IPS-18c (cell line): ENCODE data around the gene PICK1.

Experiments used
- H3K4me3 ChIP-seq: 2 replicates; pipeline ENCODE4 v1.7.0; 2013; ENCODE audit warnings: low read depth, mild to moderate bottlenecking, low read length, moderate library complexity; ENCODE audit not compliant: insufficient read depth
- H3K9me3 ChIP-seq: one replicate; pipeline ENCODE4 v1.6.1; 2013; ENCODE audit warnings: mild to moderate bottlenecking, low read length, moderate library complexity; ENCODE audit not compliant: control insufficient read depth, insufficient read depth

PICK1 gene

DNA sequence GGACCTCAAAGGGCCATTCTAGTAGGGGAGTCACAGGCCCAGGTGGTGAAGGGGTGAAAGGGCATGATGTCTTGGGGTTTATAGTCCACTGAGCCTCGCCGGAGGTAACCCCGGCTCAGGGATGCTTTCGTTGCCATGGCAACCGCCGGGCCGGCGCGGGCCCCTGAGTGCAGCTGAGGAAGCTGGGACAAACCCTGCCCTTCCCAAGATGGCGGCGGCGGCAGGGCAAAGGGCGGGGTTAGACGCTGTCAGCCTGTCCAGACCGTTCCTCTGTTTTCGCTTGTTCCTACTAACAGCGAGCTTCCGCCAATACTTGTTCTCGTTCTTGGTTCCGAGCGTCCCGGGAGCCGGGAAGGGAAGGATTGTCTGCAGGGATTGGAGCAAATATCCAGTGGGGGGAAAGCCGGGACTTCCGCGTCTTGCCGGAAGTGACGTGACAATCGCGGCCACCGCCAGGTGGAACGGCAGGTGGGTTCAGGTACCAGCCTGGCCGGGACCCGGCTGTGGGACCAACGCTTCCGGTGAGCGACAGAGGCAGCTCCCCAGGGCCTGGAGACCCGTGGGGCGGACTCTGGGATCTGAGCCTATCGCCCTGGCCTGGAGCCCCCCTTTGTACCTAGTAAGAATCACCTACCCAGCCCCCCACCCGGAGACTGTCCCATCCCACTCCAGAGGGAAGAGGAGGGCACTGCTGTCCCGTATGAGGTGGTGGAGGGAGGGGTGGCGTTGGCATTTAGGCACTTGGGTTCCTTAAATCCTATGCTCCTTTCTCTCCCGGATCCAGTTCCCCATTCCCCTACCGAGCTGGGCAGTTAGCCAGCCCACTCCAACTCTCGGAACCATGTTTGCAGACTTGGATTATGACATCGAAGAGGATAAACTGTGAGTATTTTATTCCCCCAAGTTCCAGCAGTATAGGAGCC is at the start of gene PICK1:
TSS of gene PICK1 (plus strand) at position 436 of the 923 bp plus-strand sequence. CDS start at position 842, 406 bp downstream.
- H3K9me3 ChIP-seq, result no peaks in the 10 kb centered on the region
- H3K4me3 ChIP-seq, result peak within 1 kb of the TSS; percentile 71

DNA sequence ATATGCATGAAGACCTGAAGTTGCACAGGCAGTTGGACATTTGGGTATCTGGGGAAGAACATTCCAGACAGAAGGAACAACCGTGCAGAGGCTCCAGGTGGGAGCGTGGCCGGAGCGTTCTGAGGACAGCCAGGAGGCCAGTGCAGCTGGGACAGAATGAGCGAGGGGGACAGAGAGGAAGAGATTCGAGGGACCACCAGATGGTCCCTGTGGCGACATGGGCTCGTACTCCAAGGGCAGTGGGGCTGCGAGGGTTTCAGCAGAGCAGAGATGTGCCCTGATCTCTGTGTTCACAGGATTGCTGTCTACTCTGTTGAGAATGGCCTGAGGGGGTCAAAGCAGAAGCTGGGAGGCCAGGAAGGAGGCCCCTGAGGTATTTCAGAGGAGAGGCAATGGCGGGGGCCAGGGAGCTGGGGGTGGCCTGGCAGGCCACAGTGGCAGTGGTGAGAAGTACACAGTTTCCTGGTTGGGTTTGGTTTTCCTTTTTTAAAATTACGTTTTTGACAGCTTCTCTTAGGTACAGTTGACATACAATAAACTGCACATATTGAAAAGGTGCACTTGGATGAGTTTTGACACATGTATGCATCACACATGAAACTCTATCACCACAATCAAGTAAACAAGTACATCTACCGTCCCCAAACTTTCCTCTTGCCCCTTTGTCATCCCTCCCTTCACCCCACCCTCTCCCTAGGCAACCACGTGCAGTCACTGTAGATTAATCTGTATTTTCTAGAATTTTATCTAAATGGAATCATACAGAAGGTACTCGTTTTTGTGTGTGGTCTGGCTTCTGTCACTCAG is 48.0 kb upstream of the PICK1 start:
- Histone ChIP-seq H3K9me3 (no peaks in the 10 kb centered on the region), H3K4me3 (no peak overlapping the region)

DNA sequence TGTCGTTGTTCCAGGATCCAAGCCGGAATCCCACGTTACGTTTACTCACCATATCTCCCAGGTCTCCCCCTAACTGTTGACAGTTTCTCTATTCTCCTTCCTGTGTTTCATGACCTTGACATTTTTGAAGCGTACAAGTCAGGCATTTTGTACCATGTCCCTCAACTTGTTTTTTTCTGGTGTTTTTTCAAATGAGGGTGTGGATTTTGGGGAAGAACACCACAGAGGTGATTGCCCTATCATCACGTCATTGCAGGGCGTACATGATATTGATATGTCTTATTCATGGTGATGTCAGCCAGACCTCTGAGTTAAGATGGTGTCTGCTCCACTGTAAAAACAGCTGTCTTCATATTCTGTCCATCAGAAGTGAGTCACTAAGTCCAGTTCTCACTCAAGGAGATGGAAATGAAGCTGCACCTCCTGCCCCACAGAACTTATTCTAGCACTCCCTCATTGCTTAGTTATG is 44.6 kb upstream of the PICK1 start:
- no peaks in the 10 kb centered on the region for H3K9me3 ChIP-seq
- H3K4me3 ChIP-seq, result no peak overlapping the region

DNA sequence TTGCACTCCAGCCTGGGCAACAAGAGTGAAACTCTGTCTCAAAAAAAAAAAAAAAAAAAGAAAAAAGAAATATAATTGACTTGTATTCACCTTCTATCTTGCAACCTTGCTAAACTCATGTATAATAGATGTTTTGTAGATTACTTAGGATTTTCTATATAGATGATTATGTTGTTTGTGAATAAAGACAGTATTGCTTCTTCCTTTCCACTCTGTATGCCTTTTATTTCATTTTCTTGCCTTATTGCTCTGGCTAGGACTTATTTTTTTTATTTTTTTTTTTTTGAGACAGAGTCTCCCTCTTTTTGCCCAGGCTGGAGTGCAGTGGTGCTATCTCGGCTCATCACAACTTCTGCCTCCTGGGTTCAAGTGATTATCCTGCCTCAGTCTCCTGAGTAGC is 43.1 kb upstream of the PICK1 start:
- Histone ChIP-seq H3K4me3 (no peak overlapping the region), H3K9me3 (no peaks in the 10 kb centered on the region)

DNA sequence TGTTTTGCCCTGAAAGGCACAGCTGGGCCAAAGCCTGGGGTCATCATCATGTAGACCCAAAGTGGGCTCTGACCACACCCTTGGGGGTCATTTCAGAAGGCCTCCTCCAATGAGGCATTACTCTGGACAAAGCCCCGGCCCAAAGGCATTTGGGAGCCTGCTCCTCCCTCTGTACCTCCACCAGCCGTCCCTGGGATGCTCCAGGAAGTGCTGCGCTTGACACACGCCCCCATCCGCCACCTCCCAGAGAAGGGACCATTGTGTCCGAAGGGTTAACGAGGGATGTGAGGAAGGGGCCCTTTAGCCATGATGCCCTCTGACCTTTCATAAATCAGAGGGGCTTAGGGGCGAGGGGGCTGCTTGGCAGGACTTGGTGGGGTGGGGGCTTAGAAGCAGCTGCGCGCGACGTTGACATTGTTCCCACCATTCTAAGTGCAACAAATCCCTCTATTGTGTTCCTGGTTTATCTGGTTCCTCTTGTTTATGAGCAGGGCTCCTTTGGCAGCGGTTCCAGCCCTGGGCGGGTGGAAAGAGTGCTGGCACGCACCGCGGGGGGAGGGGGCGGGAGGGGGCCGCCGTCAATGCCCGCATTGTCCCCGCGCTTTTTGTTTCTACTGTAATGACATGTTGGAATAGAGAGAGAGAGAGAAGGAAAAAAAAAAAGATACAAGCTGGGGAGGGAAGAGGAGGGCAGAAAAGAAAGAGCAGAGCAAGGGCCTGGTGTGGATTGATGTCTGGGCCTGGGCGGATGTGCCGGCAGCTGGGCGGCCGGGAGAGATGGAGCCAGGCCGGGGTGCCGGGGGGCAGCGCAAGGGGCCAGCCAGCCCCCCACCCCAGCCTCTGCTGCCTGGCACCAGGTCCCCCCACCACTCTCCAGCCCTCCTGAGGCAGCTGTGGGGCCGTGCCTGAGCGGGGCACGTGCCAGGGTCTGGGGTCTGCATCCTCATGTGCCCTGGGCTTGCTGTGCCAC is 40.7 kb upstream of the PICK1 start:
- Histone ChIP-seq H3K4me3 (no peak overlapping the region), H3K9me3 (no peaks in the 10 kb centered on the region)

DNA sequence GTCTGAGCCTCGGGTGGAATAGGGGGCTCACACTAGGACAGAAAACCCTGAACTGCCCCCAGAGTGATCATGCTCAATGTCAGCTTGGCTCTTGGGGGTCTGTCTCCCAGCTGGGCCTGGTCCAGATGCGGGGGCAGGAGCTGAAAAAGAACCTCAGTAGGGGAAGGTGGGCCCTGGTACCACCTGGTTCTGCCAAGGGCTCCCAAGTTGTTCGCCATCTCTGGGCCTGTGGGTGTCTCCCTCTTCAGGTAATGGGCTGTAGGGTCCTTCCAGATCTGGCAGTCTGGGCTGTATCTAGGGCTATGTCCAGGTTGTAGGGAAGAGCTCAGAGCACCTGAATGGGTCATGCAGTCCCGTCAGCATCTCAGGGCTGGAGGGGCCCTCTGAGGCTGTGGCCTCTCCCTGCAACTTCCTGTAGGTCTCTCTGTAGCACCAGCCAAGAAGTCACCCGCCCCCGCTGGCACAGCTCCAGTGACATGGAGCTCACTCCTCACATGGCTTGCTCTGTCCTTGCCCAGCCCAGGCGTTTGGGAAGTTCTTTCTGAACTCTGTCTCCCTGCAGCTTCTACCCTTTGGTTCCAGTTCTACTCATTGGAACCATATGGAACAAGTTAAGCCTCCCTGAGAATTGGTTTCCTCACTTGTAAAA is 39.8 kb upstream of the PICK1 start:
- Histone ChIP-seq H3K4me3 (no peak overlapping the region), H3K9me3 (no peaks in the 10 kb centered on the region)

DNA sequence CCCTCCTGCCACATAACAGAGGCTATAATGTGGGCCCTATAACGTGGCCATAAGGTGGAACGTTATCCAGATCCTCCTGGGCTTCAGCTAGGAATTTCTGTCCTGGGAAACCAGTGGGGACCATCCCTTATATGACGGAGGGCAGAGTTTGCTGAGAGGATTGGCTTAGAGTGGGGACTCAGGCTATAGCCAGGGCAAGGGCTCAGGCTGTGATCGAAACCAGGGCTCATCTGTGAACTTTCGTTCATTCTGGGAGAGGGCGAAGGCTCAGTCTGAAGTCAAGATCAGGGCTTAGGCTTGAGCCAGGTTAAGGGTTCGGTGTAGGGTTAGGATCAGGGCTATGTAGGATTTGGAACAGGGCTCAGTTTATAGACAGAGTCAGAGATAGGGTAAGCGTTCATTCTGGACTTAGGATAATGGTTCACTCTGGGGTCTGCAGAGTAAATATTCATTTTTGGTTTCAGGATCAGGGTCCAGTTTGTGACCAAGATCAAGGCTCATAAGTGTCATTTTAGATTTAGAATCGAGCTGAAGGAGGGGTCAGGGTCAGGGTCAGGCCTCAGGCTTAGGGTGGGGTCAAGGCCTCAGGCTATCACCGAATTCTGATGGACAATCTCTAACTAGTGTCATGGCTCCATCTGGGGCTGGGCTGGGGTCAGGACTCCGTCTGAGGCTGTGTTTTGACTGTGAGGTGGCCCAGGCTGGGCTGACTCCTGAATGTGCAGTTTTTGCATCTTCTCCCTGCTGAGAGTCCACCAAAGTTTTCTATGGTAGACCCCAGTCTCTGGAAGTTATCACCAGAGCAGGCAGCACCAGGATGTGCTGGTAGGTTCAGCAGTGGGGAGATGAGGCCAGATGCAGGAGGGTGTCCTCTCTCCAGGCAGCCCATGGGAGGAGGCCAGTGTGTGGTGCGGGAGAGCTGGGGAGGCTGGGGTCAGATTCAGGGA is 39.0 kb upstream of the PICK1 start:
- no peaks in the 10 kb centered on the region for H3K9me3 ChIP-seq
- H3K4me3 ChIP-seq, result no peak overlapping the region

DNA sequence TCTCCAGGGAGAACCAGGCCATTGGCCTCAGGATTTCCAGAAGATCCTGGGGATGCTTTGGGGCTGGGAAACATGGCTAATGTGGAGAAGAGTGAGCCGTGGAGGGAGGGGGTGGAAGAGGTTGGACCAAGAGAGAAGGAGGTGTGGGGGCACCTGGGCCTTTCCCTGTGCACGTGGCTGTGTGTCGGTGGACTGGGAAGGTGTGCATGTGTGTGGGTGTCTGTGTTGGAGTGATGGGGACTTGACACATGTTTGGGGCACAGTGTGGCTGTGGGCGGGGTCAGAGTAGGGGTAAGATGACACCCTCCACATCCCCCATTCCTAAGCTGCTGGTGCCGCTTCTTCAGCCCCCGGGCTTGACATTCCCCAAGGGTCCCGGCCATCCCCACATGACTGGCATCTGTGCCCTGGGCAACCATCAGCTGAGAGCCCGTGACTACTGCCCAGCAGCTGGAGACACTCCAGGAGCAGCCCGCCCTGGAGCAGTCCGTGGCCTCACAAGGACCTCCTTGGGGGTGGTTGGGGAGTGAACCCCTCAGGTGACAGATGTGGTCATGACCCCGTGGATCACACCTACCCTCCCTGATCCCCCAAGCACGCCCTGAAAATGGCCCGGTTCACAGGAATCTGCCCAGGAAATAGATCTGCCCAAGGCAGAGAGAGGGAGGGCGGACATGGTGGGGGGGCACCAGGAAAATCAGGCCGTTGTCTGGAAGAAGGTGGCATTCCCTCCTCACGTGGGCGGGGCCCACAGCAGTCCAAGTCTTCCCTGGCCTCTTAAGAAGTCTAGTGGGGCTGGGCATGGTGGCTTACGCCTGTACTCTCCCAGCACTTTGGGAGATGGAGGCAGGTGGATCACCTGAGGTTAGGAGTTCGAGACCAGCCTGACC is 38.0 kb upstream of the PICK1 start:
- no peaks in the 10 kb centered on the region for H3K9me3 ChIP-seq
- H3K4me3 ChIP-seq, result no peak overlapping the region

DNA sequence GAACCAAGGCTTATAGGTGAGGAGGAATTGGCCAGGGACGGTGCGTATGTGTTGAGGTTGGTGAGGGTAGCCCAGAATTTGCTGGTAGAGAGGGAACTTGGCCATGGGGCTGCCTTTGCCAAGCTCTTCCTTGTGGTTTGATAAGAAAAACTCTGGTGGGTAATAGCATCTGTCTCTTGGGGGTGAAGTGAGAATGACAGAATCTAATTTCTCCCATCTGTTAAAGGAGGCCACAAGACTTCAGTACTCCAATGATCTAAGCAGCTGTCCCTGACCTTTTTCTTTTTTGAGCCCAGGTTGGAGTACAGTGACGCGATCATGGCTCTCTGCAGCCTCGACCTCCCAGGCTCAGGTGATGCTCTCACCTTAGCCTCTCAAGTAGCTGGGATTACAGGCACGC is 36.0 kb upstream of the PICK1 start:
- Histone ChIP-seq H3K9me3 (no peaks in the 10 kb centered on the region), H3K4me3 (no peak overlapping the region)

DNA sequence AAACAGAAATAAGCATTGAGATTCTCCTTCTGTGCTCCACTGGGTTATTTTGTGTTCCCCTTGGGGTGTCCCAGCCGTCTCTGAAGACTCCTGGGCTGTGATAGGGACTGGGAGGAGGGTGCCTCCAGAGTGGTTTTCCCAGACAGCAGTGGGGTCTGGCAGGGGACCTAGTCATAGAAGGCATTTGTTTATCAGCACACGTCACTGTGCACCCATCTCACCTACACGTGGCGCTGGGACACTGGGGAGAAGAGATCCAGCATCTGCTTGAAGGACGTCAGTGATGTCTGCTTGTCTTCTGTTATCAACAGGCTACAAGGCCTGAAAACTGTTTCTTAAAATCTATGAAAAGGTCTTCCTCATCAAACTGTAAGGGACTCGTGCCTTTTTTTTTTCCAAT is 34.2 kb upstream of the PICK1 start:
- H3K9me3 ChIP-seq, result no peaks in the 10 kb centered on the region
- H3K4me3 ChIP-seq, result no peak overlapping the region

DNA sequence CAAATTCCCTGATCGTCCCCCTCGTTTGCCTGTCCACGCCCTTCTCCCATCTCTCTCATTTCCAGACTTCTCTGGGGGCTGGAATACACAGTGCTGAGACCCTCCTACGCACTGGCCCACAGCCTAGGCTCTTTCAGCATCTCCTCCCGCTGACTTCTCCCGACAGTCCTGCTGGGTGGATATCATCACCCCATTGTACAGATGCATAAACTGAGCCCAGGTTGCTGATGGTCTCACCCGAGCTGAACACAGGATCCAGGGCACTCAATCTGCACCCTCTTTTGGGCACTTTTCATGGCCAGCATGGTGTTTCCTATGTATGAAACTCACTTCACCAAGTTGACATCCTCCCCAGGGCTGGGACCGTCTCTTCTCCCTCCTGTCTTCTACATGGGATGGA is 31.7 kb upstream of the PICK1 start:
- H3K9me3 ChIP-seq, result no peaks in the 10 kb centered on the region
- no peak overlapping the region for H3K4me3 ChIP-seq

DNA sequence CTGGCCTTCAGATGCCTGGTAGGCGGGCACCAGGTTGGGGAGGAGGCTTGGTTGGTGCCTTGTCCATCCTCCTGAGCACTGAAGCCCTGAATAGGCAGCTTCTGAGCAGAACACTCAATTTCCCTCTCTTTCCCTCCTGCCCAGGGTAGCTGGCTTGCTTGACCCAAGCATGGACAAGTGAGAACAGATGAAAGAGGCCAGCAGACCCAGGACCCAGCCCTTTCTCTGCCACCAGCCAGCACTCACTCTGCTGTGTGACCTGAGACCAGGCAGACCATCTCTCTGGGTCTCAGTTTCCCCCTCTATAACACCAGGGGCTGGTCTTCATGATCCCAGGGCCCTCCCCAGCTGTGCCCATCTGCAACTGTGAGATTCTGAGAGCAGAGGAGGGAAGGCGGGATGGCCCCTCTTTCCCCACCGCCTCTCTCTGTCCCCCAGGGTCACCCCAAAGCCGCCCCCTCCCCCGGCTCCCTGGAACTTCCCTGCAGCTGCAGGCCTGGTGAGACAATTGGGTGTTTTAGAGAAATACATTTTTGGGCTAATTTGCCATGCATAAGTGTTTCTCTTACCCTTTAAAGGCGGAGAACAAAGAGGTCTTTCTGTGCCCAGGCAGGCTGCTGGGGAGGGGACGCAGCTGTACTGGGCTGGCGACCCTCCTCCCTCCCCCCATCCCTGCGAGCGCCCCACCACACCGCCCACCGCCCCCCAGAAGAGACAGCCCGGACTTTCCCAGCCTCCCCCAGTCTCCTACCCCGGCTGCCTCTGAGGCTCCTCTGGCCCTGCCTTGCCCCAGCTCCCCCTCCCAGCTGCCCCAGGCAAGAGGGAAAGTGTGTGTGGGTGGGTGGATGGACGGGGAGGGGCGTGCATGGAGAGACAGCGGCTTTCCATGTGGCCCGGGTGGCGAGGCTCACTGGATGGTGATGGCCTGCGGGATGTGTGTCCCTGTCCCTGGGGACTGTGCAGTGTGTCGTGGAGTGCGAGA is 30.8 kb upstream of the PICK1 start:
- no peak overlapping the region for H3K4me3 ChIP-seq

DNA sequence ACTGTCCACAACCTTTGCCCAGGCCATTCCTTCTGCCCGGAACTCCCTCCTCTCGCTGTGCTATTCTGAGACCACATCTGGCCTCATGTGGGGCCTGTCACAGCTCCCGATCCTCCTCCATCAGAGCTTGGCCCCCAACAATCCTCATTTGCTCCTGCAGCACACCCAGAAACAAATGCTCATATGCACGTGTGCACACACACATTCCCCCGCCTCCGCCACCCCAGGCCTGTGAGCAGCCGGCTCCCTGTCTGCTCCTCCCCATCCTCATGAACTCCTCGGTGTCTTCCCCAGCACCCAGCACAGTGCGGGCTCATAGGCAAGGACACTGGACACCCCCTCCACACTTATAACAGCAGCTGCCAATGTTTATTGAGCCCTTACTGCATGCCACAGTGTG is 29.7 kb upstream of the PICK1 start:
- Histone ChIP-seq H3K9me3 (no peaks in the 10 kb centered on the region), H3K4me3 (no peak overlapping the region)

More for the DNA sequence above, 30.8 kb upstream of the PICK1 start:
- H3K9me3 ChIP-seq, result no peaks in the 10 kb centered on the region
